Natural killer cell treated with Interleukin-12 subunit alpha and Interleukin-12 subunit beta and Interleukin-15 and Interleukin-18, amount 100 ng/mL, for 72 hours (primary cell): ENCODE data around the gene NPIPA1. TPM values are rescaled to one million over a fixed set of nuclear protein-coding genes. Genes with fewer than 3 reads are reported as not detected.

Experiments used
- total RNA-seq, 2 donors: library from RNA; stranded (reverse); gene quantifications; one replicate each; pipeline ENCODE4 v1.2.3, GENCODE V29; 2022

NPIPA1 gene
- total RNA-seq, 2 donors from 2014 or later: 63.6 to 156 TPM

Other genes with a start within 250 kb of the NPIPA1 start
- not detected for gene PLA2G10, start 243.1 kb upstream of the NPIPA1 start, total RNA-seq
- gene NPIPA3, start 234.0 kb upstream of the NPIPA1 start, total RNA-seq: 1 to 10 TPM in 1 of 2 donors, not detected in 1; 1.5 TPM
- under 1 TPM in 1 of 2 donors, not detected in 1; 0.95 TPM for gene NPIPA2, start 194.9 kb upstream of the NPIPA1 start, total RNA-seq
- 10 to 100 TPM; 90.2 to 93.8 TPM for gene NOMO1, start 103.7 kb upstream of the NPIPA1 start, total RNA-seq
- 10 to 100 TPM; 68.9 to 70.2 TPM for gene PDXDC1, start 37.6 kb downstream of the NPIPA1 start, total RNA-seq
- 10 to 100 TPM; 20.3 to 22.5 TPM for gene NTAN1, start 118.6 kb downstream of the NPIPA1 start, total RNA-seq
- gene RRN3, start 156.8 kb downstream of the NPIPA1 start, total RNA-seq: 10 to 100 TPM; 42.6 to 61.6 TPM